Kidney (tissue), 14 donors: Measurements from ENCODE around the gene SLC22A9. TPM values are rescaled to one million over a fixed set of nuclear protein-coding genes. Genes with fewer than 3 reads are reported as not detected.

Experiments
- DNase-seq, 5 donors: peaks; one replicate each; pipeline ENCODE4 v3.0.0-alpha.2; 2013 to 2020
- FAIRE-seq: peaks from 2 replicates; lab custom pipeline; 2012; peaks lifted over from hg19 to GRCh38; lab: Jason Lieb, UNC
- H3K27ac ChIP-seq, 2 donors: one replicate each; pipeline ENCODE4 v1.7.0; 2013; ENCODE audit warnings: low read depth in 2 of 2, low read length in 2 of 2, inconsistent platforms in 1 of 2
- H3K27me3 ChIP-seq: one replicate; pipeline ENCODE4 v1.7.1; 2013; ENCODE audit warnings: low read length, inconsistent platforms; ENCODE audit not compliant: control insufficient read depth, insufficient read depth
- H3K36me3 ChIP-seq, 3 donors: one replicate each; pipeline versions ENCODE4 v1.7.0 to v1.7.1; 2013; ENCODE audit warnings: low read length in 3 of 3, control low read depth in 1 of 3, inconsistent platforms in 1 of 3; ENCODE audit not compliant: insufficient read depth in 3 of 3, control insufficient read depth in 2 of 3
- H3K4me1 ChIP-seq, 3 donors: one replicate each; pipeline versions ENCODE4 v1.7.0 to v1.7.1; 2013; ENCODE audit warnings: low read length in 3 of 3, inconsistent platforms in 1 of 3, low read depth in 1 of 3; ENCODE audit not compliant: control insufficient read depth in 2 of 3, insufficient read depth in 2 of 3
- H3K4me3 ChIP-seq, 3 donors: one replicate each; pipeline versions ENCODE4 v1.7.0 to v1.8.1; 2013; ENCODE audit warnings: low read length in 3 of 3, control low read depth in 1 of 3, inconsistent platforms in 1 of 3
- H3K9ac ChIP-seq, 3 donors: one replicate each; pipeline versions ENCODE4 v1.7.0 to v1.7.1; 2013; ENCODE audit warnings: low read length in 3 of 3, control low read depth in 1 of 3, inconsistent platforms in 1 of 3
- H3K9me3 ChIP-seq, 3 donors: one replicate each; pipeline versions ENCODE4 v1.7.0 to v1.7.1; 2013; ENCODE audit warnings: low read length in 3 of 3, control low read depth in 1 of 3, inconsistent platforms in 1 of 3; ENCODE audit not compliant: control insufficient read depth in 2 of 3, insufficient read depth in 1 of 3
- CTCF ChIP-seq: IDR thresholded peaks from 3 replicates; pipeline ENCODE4 v1.5.1; 2012; ENCODE audit warnings: mild to moderate bottlenecking, moderate library complexity, borderline replicate concordance; ENCODE audit not compliant: insufficient read depth; ENCODE audit errors: extremely low read depth
- intact Hi-C: fragments of 100-400 bp; cut with DNase I; formaldehyde crosslinking; loops from one replicate; pipeline ENCODE4 v1.11.1; 2022
- polyA plus RNA-seq: library from polyadenylated mRNA; stranded (reverse); fragments of 350-450 nt; fragmentation: Illumina TruSeq; extraction: RNeasy Lipid Tissue Mini Kit (QIAGEN cat#74804); gene quantifications from one replicate; pipeline ENCODE4 v1.2.3, GENCODE V29; 2014; ENCODE audit warnings: low read depth, low replicate concordance; ENCODE audit not compliant: insufficient read depth
- total RNA-seq: library from RNA; stranded (reverse); fragmentation: NEBNext Ultra II Directional; extraction: Animal tissue kit (Norgen Biotek cat#: 25700); gene quantifications from one replicate; pipeline ENCODE4 v1.2.1, GENCODE V29; 2021
- donor health status: control.
- donor health status: control.
- donor health status: control.
- donor health status: control.
- donor health status: control.
- donor health status: DM: yes; HTN: yes; CAD: no.
- donor health status: Normal renal cell carcinoma (clear cell type).

Gene SLC22A9
- total and polyA plus RNA-seq, 2 donors from 2014 or later = not detected

GRCh38 chr11:63369971-63370588 is 495 bp downstream of the SLC22A9 start:
- Histone ChIP-seq H3K4me3 (peak overlapping the region in 1 of 3 donors; percentile 3), H3K9ac (no peak overlapping the region), H3K27me3 (no peaks in the 10 kb centered on the region), H3K9me3 (no peaks in the 10 kb centered on the region), H3K36me3 (no peaks in the 10 kb centered on the region), H3K27ac (no peak overlapping the region), H3K4me1 (no peaks in the 10 kb centered on the region)
- intact Hi-C loops = no loop called here
- TF ChIP-seq CTCF = no peak
- DNase-seq = no peak
- no peak for FAIRE-seq

- H3K4me1 ChIP-seq = no peaks in the 10 kb centered on the region
- DNase-seq (no peak), FAIRE-seq (no peak)
- no peaks in the 10 kb centered on the region for H3K36me3 ChIP-seq
- no peaks in the 10 kb centered on the region for H3K27me3 ChIP-seq
- no peak overlapping the region for H3K27ac ChIP-seq
- intact Hi-C loops = no loop called here
- no peak for TF ChIP-seq CTCF
- H3K9ac ChIP-seq = no peak overlapping the region
- H3K9me3 ChIP-seq = no peaks in the 10 kb centered on the region
- no peak overlapping the region for H3K4me3 ChIP-seq
Measured at GRCh38 chr11:63371396-63371795, 1.8 kb downstream of the SLC22A9 start.

GRCh38 chr11:63375434-63375833 is 5.8 kb downstream of the SLC22A9 start:
- intact Hi-C loops = no loop called here
- no peaks in the 10 kb centered on the region for H3K4me1 ChIP-seq
- H3K9ac ChIP-seq = no peak overlapping the region
- no peaks in the 10 kb centered on the region for H3K27me3 ChIP-seq
- no peak for FAIRE-seq
- DNase-seq = peak in 1 of 5 donors; percentile 0
- H3K36me3 ChIP-seq = no peaks in the 10 kb centered on the region
- H3K4me3 ChIP-seq = no peak overlapping the region
- no peak for TF ChIP-seq CTCF
- no peaks in the 10 kb centered on the region for H3K9me3 ChIP-seq
- no peak overlapping the region for H3K27ac ChIP-seq

- TF ChIP-seq CTCF = no peak
- Histone ChIP-seq H3K4me1 (no peaks in the 10 kb centered on the region), H3K9ac (no peak overlapping the region), H3K4me3 (no peak overlapping the region), H3K9me3 (no peaks in the 10 kb centered on the region), H3K36me3 (no peaks in the 10 kb centered on the region), H3K27me3 (no peaks in the 10 kb centered on the region), H3K27ac (no peak overlapping the region)
- FAIRE-seq = no peak
- intact Hi-C loops = no loop called here
- DNase-seq = no peak
Measured at GRCh38 chr11:63380130-63380529, 10.5 kb downstream of the SLC22A9 start.
